HepG2 (cell line): ENCODE data around the gene RAD51AP1. TPM values are rescaled to one million over a fixed set of nuclear protein-coding genes. Genes with fewer than 3 reads are reported as not detected.

ENCODE experiments used
- ETV5 ChIP-seq: IDR thresholded peaks from 2 replicates; pipeline ENCODE4 v1.6.1; 2018; ENCODE audit warnings: missing biosample characterization, missing genetic modification reagents, inconsistent platforms, borderline replicate concordance
- FOSL2 ChIP-seq: sonication (generic); formaldehyde crosslinking; IDR thresholded peaks from 2 replicates; pipeline ENCODE4 v1.4.0; 2020; ENCODE audit warnings: missing genetic modification reagents
- IRF1 ChIP-seq: sonication (generic); formaldehyde crosslinking; IDR thresholded peaks from 2 replicates; pipeline ENCODE4 v1.4.0; 2020; ENCODE audit warnings: low read depth, mild to moderate bottlenecking, missing genetic modification reagents
- KDM2A ChIP-seq: sonication (generic); formaldehyde crosslinking; IDR thresholded peaks from 2 replicates; pipeline ENCODE4 v1.4.0; 2020; ENCODE audit warnings: low read depth, missing genetic modification reagents, borderline replicate concordance
- MXD3 ChIP-seq: IDR thresholded peaks from 2 replicates; pipeline ENCODE4 v1.6.1; 2016; ENCODE audit warnings: mild to moderate bottlenecking, missing biosample characterization, missing genetic modification reagents
- RFX3 ChIP-seq: IDR thresholded peaks from 2 replicates; pipeline ENCODE4 v1.6.1; 2016; ENCODE audit warnings: missing biosample characterization, missing genetic modification reagents
- ZBTB20 ChIP-seq: sonication (generic); formaldehyde crosslinking; IDR thresholded peaks from 2 replicates; pipeline ENCODE4 v1.8.1; 2023; ENCODE audit warnings: missing genetic modification reagents, low read depth, mild to moderate bottlenecking, borderline replicate concordance
- ZFP91 ChIP-seq: sonication (generic); formaldehyde crosslinking; IDR thresholded peaks from 2 replicates; pipeline ENCODE4 v1.9.0; 2022; ENCODE audit warnings: missing genetic modification reagents, mild to moderate bottlenecking, borderline replicate concordance
- ZNF605 ChIP-seq: sonication (generic); formaldehyde crosslinking; IDR thresholded peaks from 2 replicates; pipeline ENCODE4 v1.8.0; 2022; ENCODE audit warnings: mild to moderate bottlenecking, missing genetic modification reagents
- ZNF781 ChIP-seq: sonication (generic); formaldehyde crosslinking; IDR thresholded peaks from 2 replicates; pipeline ENCODE4 v1.5.1; 2020; ENCODE audit warnings: borderline replicate concordance, mild to moderate bottlenecking, missing genetic modification reagents; ENCODE audit errors: not compliant biosample characterization
- ZNF891 ChIP-seq: sonication (generic); formaldehyde crosslinking; IDR thresholded peaks from 2 replicates; pipeline ENCODE4 v1.5.0; 2020; ENCODE audit warnings: mild to moderate bottlenecking, missing genetic modification reagents
- ZSCAN31 ChIP-seq: sonication (generic); formaldehyde crosslinking; IDR thresholded peaks from 2 replicates; pipeline ENCODE4 v1.5.0; 2020; ENCODE audit warnings: low read depth, mild to moderate bottlenecking, missing genetic modification reagents
- polyA plus RNA-seq, 8 experiments: library from polyadenylated mRNA; depleted of rRNA in 3 of 8; stranded (reverse) in 7 of 8; unstranded in 1 of 8; fragments of >200 nt; fragmentation: Illumina TruSeq in 4 of 8; extraction: Trizol in 4 of 8; gene quantifications; 2 replicates each; pipeline versions ENCODE4 v1.2.1 to v1.2.3, GENCODE V29; 2011 to 2016; ENCODE audit warnings: low read depth in 4 of 8, missing spikeins in 1 of 8, mixed read lengths in 1 of 8; ENCODE audit not compliant: insufficient read depth in 1 of 8
- total RNA-seq, 5 experiments: library from RNA; depleted of rRNA; stranded (reverse); fragments of >200 nt; fragmentation: Illumina TruSeq; extraction: Trizol; gene quantifications; 2 replicates each; pipeline ENCODE4 v1.2.3, GENCODE V29; 2016; ENCODE audit warnings: low read depth in 1 of 5
- TF ChIP-seq, protein P1 (sequence below): sonication (generic); formaldehyde crosslinking; IDR thresholded peaks from 2 replicates; pipeline ENCODE4 v1.5.1; 2020; ENCODE audit warnings: mild to moderate bottlenecking, moderate library complexity, missing genetic modification reagents
- TF ChIP-seq, protein P2 (sequence below): sonication (generic); formaldehyde crosslinking; conservative IDR thresholded peaks from 2 replicates; pipeline ENCODE4 v1.4.0; 2020; ENCODE audit warnings: mild to moderate bottlenecking, missing genetic modification reagents, moderate library complexity
- TF ChIP-seq, protein P3 (sequence below): sonication (generic); formaldehyde crosslinking; IDR thresholded peaks from 2 replicates; pipeline ENCODE4 v1.8.0; 2022; ENCODE audit warnings: mild to moderate bottlenecking, missing genetic modification reagents
- TF ChIP-seq, protein P4 (sequence below): sonication (generic); formaldehyde crosslinking; IDR thresholded peaks from 2 replicates; pipeline ENCODE4 v1.8.1; 2023; ENCODE audit warnings: missing genetic modification reagents, inconsistent platforms, borderline replicate concordance

RAD51AP1 gene
- total and polyA plus RNA-seq, 2 of the 13 experiments (the other 11 are each of a cell fraction or from before 2014, with no cell fraction given), result 16.6 to 49.3 TPM

GRCh38 chr12:4562034-4562657 lies 23.5 kb downstream of the RAD51AP1 start, which contains the start of gene DYRK4 (continued):
- TF ChIP-seq FOSL2, result 0 out of 2 replicates have a peak, but pooled peaks have one; percentile 10
- 0 out of 2 replicates have a peak, but pooled peaks have one; percentile 47 for TF ChIP-seq ZNF891 (CRISPR knock-in tag)
- TF ChIP-seq, protein P1, sequence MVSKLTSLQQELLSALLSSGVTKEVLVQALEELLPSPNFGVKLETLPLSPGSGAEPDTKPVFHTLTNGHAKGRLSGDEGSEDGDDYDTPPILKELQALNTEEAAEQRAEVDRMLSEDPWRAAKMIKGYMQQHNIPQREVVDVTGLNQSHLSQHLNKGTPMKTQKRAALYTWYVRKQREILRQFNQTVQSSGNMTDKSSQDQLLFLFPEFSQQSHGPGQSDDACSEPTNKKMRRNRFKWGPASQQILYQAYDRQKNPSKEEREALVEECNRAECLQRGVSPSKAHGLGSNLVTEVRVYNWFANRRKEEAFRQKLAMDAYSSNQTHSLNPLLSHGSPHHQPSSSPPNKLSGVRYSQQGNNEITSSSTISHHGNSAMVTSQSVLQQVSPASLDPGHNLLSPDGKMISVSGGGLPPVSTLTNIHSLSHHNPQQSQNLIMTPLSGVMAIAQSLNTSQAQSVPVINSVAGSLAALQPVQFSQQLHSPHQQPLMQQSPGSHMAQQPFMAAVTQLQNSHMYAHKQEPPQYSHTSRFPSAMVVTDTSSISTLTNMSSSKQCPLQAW (CRISPR knock-in tag), result peak; percentile 21; the same call in 1 of the 2 replicates
- peak; percentile 48; the same call in 1 of the 2 replicates for TF ChIP-seq ETV5
- TF ChIP-seq ZNF605, result peak; percentile 79
- 0 out of 2 replicates have a peak, but pooled peaks have one; percentile 24 for TF ChIP-seq IRF1 (CRISPR knock-in tag)
- TF ChIP-seq, protein P2, sequence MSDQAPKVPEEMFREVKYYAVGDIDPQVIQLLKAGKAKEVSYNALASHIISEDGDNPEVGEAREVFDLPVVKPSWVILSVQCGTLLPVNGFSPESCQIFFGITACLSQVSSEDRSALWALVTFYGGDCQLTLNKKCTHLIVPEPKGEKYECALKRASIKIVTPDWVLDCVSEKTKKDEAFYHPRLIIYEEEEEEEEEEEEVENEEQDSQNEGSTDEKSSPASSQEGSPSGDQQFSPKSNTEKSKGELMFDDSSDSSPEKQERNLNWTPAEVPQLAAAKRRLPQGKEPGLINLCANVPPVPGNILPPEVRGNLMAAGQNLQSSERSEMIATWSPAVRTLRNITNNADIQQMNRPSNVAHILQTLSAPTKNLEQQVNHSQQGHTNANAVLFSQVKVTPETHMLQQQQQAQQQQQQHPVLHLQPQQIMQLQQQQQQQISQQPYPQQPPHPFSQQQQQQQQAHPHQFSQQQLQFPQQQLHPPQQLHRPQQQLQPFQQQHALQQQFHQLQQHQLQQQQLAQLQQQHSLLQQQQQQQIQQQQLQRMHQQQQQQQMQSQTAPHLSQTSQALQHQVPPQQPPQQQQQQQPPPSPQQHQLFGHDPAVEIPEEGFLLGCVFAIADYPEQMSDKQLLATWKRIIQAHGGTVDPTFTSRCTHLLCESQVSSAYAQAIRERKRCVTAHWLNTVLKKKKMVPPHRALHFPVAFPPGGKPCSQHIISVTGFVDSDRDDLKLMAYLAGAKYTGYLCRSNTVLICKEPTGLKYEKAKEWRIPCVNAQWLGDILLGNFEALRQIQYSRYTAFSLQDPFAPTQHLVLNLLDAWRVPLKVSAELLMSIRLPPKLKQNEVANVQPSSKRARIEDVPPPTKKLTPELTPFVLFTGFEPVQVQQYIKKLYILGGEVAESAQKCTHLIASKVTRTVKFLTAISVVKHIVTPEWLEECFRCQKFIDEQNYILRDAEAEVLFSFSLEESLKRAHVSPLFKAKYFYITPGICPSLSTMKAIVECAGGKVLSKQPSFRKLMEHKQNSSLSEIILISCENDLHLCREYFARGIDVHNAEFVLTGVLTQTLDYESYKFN, result peak; percentile 35; the same call in 1 of the 2 replicates
- TF ChIP-seq KDM2A, result peak; percentile 67; the same call in 1 of the 2 replicates
- 0 out of 2 replicates have a peak, but pooled peaks have one; percentile 16 for TF ChIP-seq ZSCAN31 (CRISPR knock-in tag)
- TF ChIP-seq, protein P3, sequence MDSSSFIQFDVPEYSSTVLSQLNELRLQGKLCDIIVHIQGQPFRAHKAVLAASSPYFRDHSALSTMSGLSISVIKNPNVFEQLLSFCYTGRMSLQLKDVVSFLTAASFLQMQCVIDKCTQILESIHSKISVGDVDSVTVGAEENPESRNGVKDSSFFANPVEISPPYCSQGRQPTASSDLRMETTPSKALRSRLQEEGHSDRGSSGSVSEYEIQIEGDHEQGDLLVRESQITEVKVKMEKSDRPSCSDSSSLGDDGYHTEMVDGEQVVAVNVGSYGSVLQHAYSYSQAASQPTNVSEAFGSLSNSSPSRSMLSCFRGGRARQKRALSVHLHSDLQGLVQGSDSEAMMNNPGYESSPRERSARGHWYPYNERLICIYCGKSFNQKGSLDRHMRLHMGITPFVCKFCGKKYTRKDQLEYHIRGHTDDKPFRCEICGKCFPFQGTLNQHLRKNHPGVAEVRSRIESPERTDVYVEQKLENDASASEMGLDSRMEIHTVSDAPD (CRISPR knock-in tag), result 0 out of 2 replicates have a peak, but pooled peaks have one; percentile 62
- peak; percentile 48; the same call in 1 of the 2 replicates for TF ChIP-seq ZFP91 (CRISPR knock-in tag)
- TF ChIP-seq, protein P4, sequence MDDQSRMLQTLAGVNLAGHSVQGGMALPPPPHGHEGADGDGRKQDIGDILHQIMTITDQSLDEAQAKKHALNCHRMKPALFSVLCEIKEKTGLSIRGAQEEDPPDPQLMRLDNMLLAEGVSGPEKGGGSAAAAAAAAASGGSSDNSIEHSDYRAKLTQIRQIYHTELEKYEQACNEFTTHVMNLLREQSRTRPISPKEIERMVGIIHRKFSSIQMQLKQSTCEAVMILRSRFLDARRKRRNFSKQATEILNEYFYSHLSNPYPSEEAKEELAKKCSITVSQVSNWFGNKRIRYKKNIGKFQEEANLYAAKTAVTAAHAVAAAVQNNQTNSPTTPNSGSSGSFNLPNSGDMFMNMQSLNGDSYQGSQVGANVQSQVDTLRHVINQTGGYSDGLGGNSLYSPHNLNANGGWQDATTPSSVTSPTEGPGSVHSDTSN (CRISPR knock-in tag), result no peak
- TF ChIP-seq MXD3 (CRISPR knock-in tag), result 0 out of 2 replicates have a peak, but pooled peaks have one; percentile 47
- TF ChIP-seq ZBTB20 (CRISPR knock-in tag), result 0 out of 2 replicates have a peak, but pooled peaks have one; percentile 51
- peak; percentile 54 for TF ChIP-seq ZNF781 (CRISPR knock-in tag)
- TF ChIP-seq RFX3 (CRISPR knock-in tag), result peak; percentile 81
